ENCODE data around the gene DNTT.

- TF ChIP-seq CTCF (IDR thresholded peaks at IDR 0.05): no peak
- no peak for TF ChIP-seq POLR2A (IDR thresholded peaks at IDR 0.05)
These were observed 45.1 kb upstream of the DNTT start for GRCh38 chr10:96259150-96259549.

Data from breast epithelium (tissue), 3 donors.